MM.1S (cell line): Measurements from ENCODE around the gene DECR2.

Source experiments
- DNase-seq: peaks from one replicate; pipeline ENCODE4 v3.0.0-alpha.2; 2015
- H2AFZ ChIP-seq: fragments of 300-600 bp; sonication (generic); 2 replicates; pipeline ENCODE4 v1.6.0; 2016; ENCODE audit warnings: antibody characterized with exemption, low read length
- H3F3A ChIP-seq: fragments of 300-600 bp; sonication (generic); 2 replicates; pipeline ENCODE4 v1.6.1; 2016; ENCODE audit warnings: mild to moderate bottlenecking, antibody characterized with exemption, low read length, moderate library complexity, mixed read lengths; ENCODE audit not compliant: insufficient read depth
- H3K27ac ChIP-seq: fragments of 300-600 bp; sonication (generic); 2 replicates; pipeline ENCODE4 v1.5.1; 2016; ENCODE audit warnings: mild to moderate bottlenecking, low read length
- H3K27me3 ChIP-seq: fragments of 300-600 bp; sonication (generic); replicated peaks from 2 replicates; pipeline ENCODE4 v1.6.0; 2016; ENCODE audit warnings: low read length; ENCODE audit not compliant: insufficient read depth
- H3K36me3 ChIP-seq: fragments of 300-600 bp; sonication (generic); replicated peaks from 2 replicates; pipeline ENCODE4 v1.6.1; 2016; ENCODE audit warnings: mild to moderate bottlenecking, low read length, mixed read lengths; ENCODE audit not compliant: insufficient read depth
- H3K4me1 ChIP-seq: fragments of 300-600 bp; sonication (generic); 2 replicates; pipeline ENCODE4 v1.6.1; 2016; ENCODE audit warnings: low read length, mixed read lengths
- H3K4me2 ChIP-seq: fragments of 300-600 bp; sonication (generic); 2 replicates; pipeline ENCODE4 v1.6.0; 2016; ENCODE audit warnings: low read depth, low read length
- H3K4me3 ChIP-seq: fragments of 300-600 bp; sonication (generic); 2 replicates; pipeline ENCODE4 v1.5.1; 2016; ENCODE audit warnings: low read length, mixed read lengths
- H3K79me2 ChIP-seq: fragments of 300-600 bp; sonication (generic); 2 replicates; pipeline ENCODE4 v1.6.1; 2016; ENCODE audit warnings: mixed run types, low read length, mixed read lengths
- H3K9ac ChIP-seq: fragments of 300-600 bp; sonication (generic); 2 replicates; pipeline ENCODE4 v1.6.1; 2016; ENCODE audit warnings: low read length, mixed read lengths
- H3K9me2 ChIP-seq: fragments of 300-600 bp; sonication (generic); replicated peaks from 2 replicates; pipeline ENCODE4 v1.6.1; 2016; ENCODE audit warnings: mild to moderate bottlenecking, low read length, mixed read lengths; ENCODE audit not compliant: insufficient read depth
- H3K9me3 ChIP-seq: fragments of 300-600 bp; sonication (generic); replicated peaks from 2 replicates; pipeline ENCODE4 v1.6.1; 2016; ENCODE audit warnings: mild to moderate bottlenecking, low read length, mixed read lengths; ENCODE audit not compliant: insufficient read depth
- H4K20me1 ChIP-seq: fragments of 300-600 bp; sonication (generic); 2 replicates; pipeline ENCODE4 v1.6.1; 2016; ENCODE audit warnings: mild to moderate bottlenecking, low read length, moderate library complexity, mixed read lengths; ENCODE audit not compliant: insufficient read depth
- CTCF ChIP-seq: fragments of 300-600 bp; sonication (generic); IDR thresholded peaks from 2 replicates; pipeline ENCODE4 v1.5.1; 2016; ENCODE audit warnings: antibody characterized with exemption, low read length, mixed read lengths
- EZH2 ChIP-seq: fragments of 300-600 bp; sonication (generic); optimal IDR thresholded peaks from 2 replicates; pipeline ENCODE3; 2017; ENCODE audit warnings: low read depth, mild to moderate bottlenecking, antibody characterized with exemption, low read length, mixed read lengths
- EZH2phosphoT487 ChIP-seq: fragments of 300-600 bp; sonication (generic); IDR thresholded peaks from 2 replicates; pipeline ENCODE4 v1.6.1; 2018; ENCODE audit warnings: antibody characterized with exemption, low read length

DECR2 gene

GRCh38 chr16:369275-369865 is 32.3 kb upstream of the DECR2 start:
- Histone ChIP-seq H3K79me2 (0 out of 2 replicates have a peak, but pooled peaks cover 6% of the 10 kb centered on the region), H3K4me3 (0 out of 2 replicates have a peak overlapping the region, but pooled peaks have one; percentile 20), H4K20me1 (no peaks in the 10 kb centered on the region), H3K4me2 (peak overlapping the region; percentile 62; the same call in 1 of the 2 replicates), H3K27me3 (no peaks in the 10 kb centered on the region), H2AFZ (no peak overlapping the region), H3K27ac (no peak overlapping the region), H3K36me3 (no peaks in the 10 kb centered on the region), H3F3A (no peaks in the 10 kb centered on the region), H3K4me1 (peaks cover 5% of the 10 kb centered on the region; the same call in 1 of the 2 replicates), H3K9me3 (no peaks in the 10 kb centered on the region), H3K9ac (no peak overlapping the region), H3K9me2 (no peaks in the 10 kb centered on the region)
- TF ChIP-seq CTCF (no peak), EZH2phosphoT487 (no peak), EZH2 (no peak)
- no peak for DNase-seq

DNA sequence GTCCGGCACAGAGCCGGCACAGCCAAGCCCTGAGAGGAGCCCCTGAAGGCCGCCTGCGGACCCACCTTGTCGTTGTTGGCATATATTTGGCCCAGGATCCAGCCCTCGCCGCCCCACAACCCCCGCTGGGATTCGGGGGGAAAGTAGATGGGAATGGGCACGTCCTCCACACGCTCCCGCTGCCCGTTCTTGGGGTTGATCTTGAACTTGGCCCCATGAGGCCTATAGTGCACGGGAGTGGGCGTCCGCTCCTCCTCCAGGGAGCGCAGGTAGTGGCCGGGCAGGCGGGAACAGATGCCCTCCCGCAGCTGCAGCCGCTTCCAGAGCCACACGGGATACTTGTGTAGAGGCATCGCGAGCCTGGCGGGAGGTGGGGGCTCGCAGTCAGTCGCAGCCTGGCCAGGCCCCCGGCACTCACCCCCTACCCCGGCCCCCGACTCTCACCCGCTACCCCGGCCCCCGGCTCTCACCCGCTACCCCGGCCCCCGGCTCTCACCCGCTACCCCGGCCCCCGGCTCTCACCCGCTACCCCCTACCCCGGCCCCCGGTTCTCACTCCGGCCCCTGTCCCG is 31.7 kb upstream of the DECR2 start:
- Histone ChIP-seq H3K27me3 (no peaks in the 10 kb centered on the region), H4K20me1 (no peaks in the 10 kb centered on the region), H3K36me3 (no peaks in the 10 kb centered on the region), H3K9me3 (no peaks in the 10 kb centered on the region), H3K9me2 (no peaks in the 10 kb centered on the region), H3K4me3 (peak overlapping the region; percentile 20; the same call in 1 of the 2 replicates), H3F3A (no peaks in the 10 kb centered on the region), H3K27ac (no peak overlapping the region), H2AFZ (no peak overlapping the region), H3K79me2 (0 out of 2 replicates have a peak, but pooled peaks cover 6% of the 10 kb centered on the region), H3K4me1 (peaks cover 5% of the 10 kb centered on the region; the same call in 1 of the 2 replicates), H3K4me2 (peak overlapping the region; percentile 62; the same call in 1 of the 2 replicates), H3K9ac (no peak overlapping the region)
- TF ChIP-seq EZH2phosphoT487: no peak
- TF ChIP-seq EZH2: no peak
- TF ChIP-seq CTCF: no peak
- no peak for DNase-seq

DNA sequence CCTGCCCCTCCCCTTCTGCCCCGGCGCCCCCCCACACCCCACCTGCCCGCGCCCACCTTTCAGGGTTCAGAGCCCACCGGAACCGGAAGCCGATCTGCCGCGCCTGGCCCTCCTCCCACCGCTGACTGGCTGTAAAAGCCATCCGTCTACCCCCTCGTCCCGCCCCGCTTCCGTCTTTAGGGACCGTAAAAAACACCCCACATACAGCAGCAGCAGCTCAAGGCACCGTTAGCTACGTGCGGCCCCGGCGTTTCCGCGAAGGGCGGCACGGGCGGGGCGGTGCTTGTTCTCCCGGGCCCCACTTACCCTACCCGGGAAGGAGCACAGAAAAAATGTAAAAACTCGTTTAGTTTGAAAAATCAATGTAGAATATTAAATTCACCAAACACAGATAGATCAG is 31.2 kb upstream of the DECR2 start, which contains the start of gene MRPL28:
TSS of gene MRPL28 (minus strand) at position 96 of the 400 bp plus-strand sequence. CDS start 320 bp downstream, outside the sequence.
- no peak within 1 kb of the TSS for H3K27ac ChIP-seq
- H2AFZ ChIP-seq: peak within 1 kb of the TSS; percentile 36
- peak within 1 kb of the TSS; percentile 20; the same call in 1 of the 2 replicates for H3K4me3 ChIP-seq
- no peak within 1 kb of the TSS; the same call in 1 of the 2 replicates for H3K9ac ChIP-seq
- no peaks in the 10 kb centered on the region for H3K9me2 ChIP-seq
- peaks cover 5% of the 10 kb centered on the region; the same call in 1 of the 2 replicates for H3K4me1 ChIP-seq
- TF ChIP-seq EZH2 (no peak), EZH2phosphoT487 (no peak), CTCF (no peak)
- H3K27me3 ChIP-seq: no peaks in the 10 kb centered on the region
- H3K36me3 ChIP-seq: no peaks in the 10 kb centered on the region
- DNase-seq: peak; percentile 95
- no peaks in the 10 kb centered on the region for H3K9me3 ChIP-seq
- no peaks in the 10 kb centered on the region for H4K20me1 ChIP-seq
- H3F3A ChIP-seq: no peaks in the 10 kb centered on the region
- peak within 1 kb of the TSS; percentile 62 for H3K4me2 ChIP-seq
- H3K79me2 ChIP-seq: 0 out of 2 replicates have a peak, but pooled peaks cover 6% of the 10 kb centered on the region
